ENCODE results near the gene KANSL1.

DNA sequence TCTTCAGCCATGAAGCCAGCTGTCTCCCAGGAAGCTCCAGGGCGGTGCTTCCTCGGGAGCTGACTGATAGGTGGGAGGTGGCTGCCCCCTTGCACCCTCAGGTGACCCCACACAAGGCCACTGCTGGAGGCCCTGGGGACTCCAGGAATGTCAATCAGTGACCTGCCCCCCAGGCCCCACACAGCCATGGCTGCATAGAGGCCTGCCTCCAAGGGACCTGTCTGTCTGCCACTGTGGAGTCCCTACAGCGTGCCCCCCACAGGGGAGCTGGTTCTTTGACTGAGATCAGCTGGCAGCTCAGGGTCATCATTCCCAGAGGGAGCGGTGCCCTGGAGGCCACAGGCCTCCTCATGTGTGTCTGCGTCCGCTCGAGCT is 180.1 kb downstream of the KANSL1 start:
- TF ChIP-seq, protein P1, sequence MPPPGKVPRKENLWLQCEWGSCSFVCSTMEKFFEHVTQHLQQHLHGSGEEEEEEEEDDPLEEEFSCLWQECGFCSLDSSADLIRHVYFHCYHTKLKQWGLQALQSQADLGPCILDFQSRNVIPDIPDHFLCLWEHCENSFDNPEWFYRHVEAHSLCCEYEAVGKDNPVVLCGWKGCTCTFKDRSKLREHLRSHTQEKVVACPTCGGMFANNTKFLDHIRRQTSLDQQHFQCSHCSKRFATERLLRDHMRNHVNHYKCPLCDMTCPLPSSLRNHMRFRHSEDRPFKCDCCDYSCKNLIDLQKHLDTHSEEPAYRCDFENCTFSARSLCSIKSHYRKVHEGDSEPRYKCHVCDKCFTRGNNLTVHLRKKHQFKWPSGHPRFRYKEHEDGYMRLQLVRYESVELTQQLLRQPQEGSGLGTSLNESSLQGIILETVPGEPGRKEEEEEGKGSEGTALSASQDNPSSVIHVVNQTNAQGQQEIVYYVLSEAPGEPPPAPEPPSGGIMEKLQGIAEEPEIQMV (tag; conservative IDR thresholded peaks at IDR 0.05; ENCODE audit: low read depth): no peak
- TF ChIP-seq ZKSCAN1 (IDR thresholded peaks at IDR 0.05; ENCODE audit: low read depth, low read length) (no peak), RBM14 (IDR thresholded peaks at IDR 0.05; ENCODE audit: borderline replicate concordance, insufficient read depth, low read depth, low read length) (no peak), MXD1 (CRISPR knock-in tag; IDR thresholded peaks at IDR 0.05; ENCODE audit: borderline replicate concordance, poor library complexity, severe bottlenecking) (no peak), ATF3 (IDR thresholded peaks at IDR 0.05) (no peak), ATF3 (CRISPR knock-in tag; conservative IDR thresholded peaks at IDR 0.05) (no peak), USF2 (CRISPR knock-in tag; IDR thresholded peaks at IDR 0.05) (no peak), POLR2A (conservative IDR thresholded peaks at IDR 0.05) (no peak), CTCF (IDR thresholded peaks at IDR 0.05 in 2 of 3, conservative IDR thresholded peaks at IDR 0.05 in 1 of 3; ENCODE audit: insufficient read depth in 2 of 3, low read depth in 1 of 3, low read length in 3 of 3) (no peak)
- TF ChIP-seq, protein P2, sequence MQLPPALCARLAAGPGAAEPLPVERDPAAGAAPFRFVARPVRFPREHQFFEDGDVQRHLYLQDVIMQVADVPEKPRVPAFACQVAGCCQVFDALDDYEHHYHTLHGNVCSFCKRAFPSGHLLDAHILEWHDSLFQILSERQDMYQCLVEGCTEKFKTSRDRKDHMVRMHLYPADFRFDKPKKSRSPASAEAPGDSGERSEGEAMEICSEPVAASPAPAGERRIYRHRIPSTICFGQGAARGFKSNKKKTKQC (CRISPR knock-in tag; IDR thresholded peaks at IDR 0.05): no peak
- TF ChIP-seq, protein P3, sequence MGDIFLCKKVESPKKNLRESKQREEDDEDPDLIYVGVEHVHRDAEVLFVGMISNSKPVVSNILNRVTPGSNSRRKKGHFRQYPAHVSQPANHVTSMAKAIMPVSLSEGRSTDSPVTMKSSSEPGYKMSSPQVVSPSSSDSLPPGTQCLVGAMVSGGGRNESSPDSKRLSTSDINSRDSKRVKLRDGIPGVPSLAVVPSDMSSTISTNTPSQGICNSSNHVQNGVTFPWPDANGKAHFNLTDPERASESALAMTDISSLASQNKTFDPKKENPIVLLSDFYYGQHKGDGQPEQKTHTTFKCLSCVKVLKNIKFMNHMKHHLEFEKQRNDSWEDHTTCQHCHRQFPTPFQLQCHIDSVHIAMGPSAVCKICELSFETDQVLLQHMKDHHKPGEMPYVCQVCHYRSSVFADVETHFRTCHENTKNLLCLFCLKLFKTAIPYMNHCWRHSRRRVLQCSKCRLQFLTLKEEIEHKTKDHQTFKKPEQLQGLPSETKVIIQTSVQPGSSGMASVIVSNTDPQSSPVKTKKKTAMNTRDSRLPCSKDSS (IDR thresholded peaks at IDR 0.05; ENCODE audit: low read depth, partially characterized antibody): no peak

All from K562 (cell line).